ENCODE results near the gene ARHGEF9. TPM values are rescaled to one million over a fixed set of nuclear protein-coding genes. Genes with fewer than 3 reads are reported as not detected.

Gene ARHGEF9
- 12.2 and 16.1 TPM in 2 replicates for total RNA-seq

GRCh38 chrX:63784902-63785707 is at the start of gene ARHGEF9:
ARHGEF9 (minus strand) TSS chrX:63785214; CDS start chrX:63785145, 69 bp downstream.

Small RNA genes within 50 kb of the gene (small RNA-seq; reads per million reads assigned to genes)
- 0.17 reads per million for gene MIR1468
